Breast epithelium (tissue), 4 donors: ENCODE results near the gene SGCA. TPM values are rescaled to one million over a fixed set of nuclear protein-coding genes. Genes with fewer than 3 reads are reported as not detected.
A peak's percentile ranks its signal among the peaks of the same experiment; 100 is the strongest.

Source experiments
- DNase-seq, 2 donors: peaks; one replicate each; pipeline ENCODE4 v3.0.0-alpha.2; 2019; ENCODE audit warnings: low spot score in 2 of 2
- H3K27ac ChIP-seq, 2 donors: fragments of 200-600 bp; sonication (generic) in 1 of 2; one replicate each; pipeline ENCODE4 v1.5.1; 2016 to 2019; ENCODE audit warnings: mild to moderate bottlenecking in 1 of 2
- H3K27me3 ChIP-seq, 2 donors: fragments of 200-600 bp; sonication (generic) in 1 of 2; one replicate each; pipeline versions ENCODE4 v1.5.1 to v1.6.0; 2017 to 2019; ENCODE audit warnings: control low read depth in 1 of 2, mild to moderate bottlenecking in 1 of 2
- H3K36me3 ChIP-seq: fragments of 200-600 bp; one replicate; pipeline ENCODE4 v1.5.1; 2019
- H3K4me1 ChIP-seq, 2 donors: fragments of 200-600 bp; sonication (generic); one replicate each; pipeline ENCODE4 v1.5.1; 2016 to 2019; ENCODE audit warnings: control low read depth in 1 of 2
- H3K4me3 ChIP-seq, 3 donors: fragments of 200-600 bp; sonication (generic); 1 replicate in 2 of 3; 2 replicates in 1 of 3; pipeline ENCODE4 v1.5.1; 2016 to 2019; ENCODE audit warnings: mild to moderate bottlenecking in 3 of 3, moderate library complexity in 2 of 3
- H3K9me3 ChIP-seq, 2 donors: fragments of 200-600 bp; sonication (generic) in 1 of 2; one replicate each; pipeline ENCODE4 v1.5.1; 2016 to 2019; ENCODE audit warnings: control low read depth in 1 of 2
- CTCF ChIP-seq, 3 donors: fragments of 450-650 bp; IDR thresholded peaks; one replicate each; pipeline ENCODE4 v1.5.1; 2016 to 2017; ENCODE audit warnings: antibody characterized with exemption in 3 of 3, mild to moderate bottlenecking in 3 of 3, moderate library complexity in 3 of 3
- POLR2A ChIP-seq: fragments of 450-650 bp; IDR thresholded peaks from one replicate; pipeline ENCODE4 v1.6.1; 2016; ENCODE audit warnings: antibody characterized with exemption, mild to moderate bottlenecking, moderate library complexity
- POLR2AphosphoS5 ChIP-seq, 3 donors: sonication (generic); formaldehyde crosslinking; IDR thresholded peaks; one replicate each; pipeline ENCODE4 v1.6.1; 2017; ENCODE audit warnings: antibody characterized with exemption in 3 of 3
- intact Hi-C: fragments of 100-400 bp; cut with DNase I; formaldehyde crosslinking; loops from one replicate; pipeline ENCODE4 v1.15.1; 2023; ENCODE audit warnings: low total_unique reads
- total RNA-seq, 3 donors: library from RNA; depleted of rRNA; stranded (reverse); fragments of >200 nt; gene quantifications; one replicate each; pipeline ENCODE4 v1.1.0, GENCODE V29; 2016

The SGCA gene
- total RNA-seq, 3 donors from 2014 or later, result 0.33 to 2.6 (median 0.73) TPM

DNA sequence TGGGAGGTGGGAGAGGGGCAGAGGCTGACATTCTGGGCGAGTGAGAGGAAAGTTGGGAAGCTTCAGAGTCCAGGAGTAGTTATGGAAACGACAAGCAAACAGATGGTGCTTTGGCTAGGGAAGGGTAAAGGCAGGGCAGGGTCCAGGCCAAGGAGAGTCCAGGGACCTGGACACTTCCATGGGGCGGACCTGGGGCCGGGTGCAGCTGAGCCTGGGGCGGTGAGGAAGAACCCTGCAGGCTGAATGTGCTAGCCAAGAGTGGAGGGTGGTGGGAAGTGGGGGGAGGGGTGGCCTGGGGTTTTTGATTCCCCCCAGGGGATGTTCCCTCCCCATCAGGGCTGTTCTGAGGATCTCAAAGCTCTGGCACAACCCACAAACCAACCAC lies 18.0 kb upstream of the SGCA start:
- TF ChIP-seq CTCF (IDR thresholded peaks at IDR 0.05) (no peak), POLR2AphosphoS5 (IDR thresholded peaks at IDR 0.05) (no peak), POLR2A (no peak)
- no peaks in the 10 kb centered on the region for H3K27me3 ChIP-seq
- no peaks in the 10 kb centered on the region for H3K9me3 ChIP-seq
- no peak for DNase-seq
- H3K4me1 ChIP-seq, result peaks cover 17 to 28% of the 10 kb centered on the region in 2 donors
- intact Hi-C loops, result no loop called here
- H3K27ac ChIP-seq, result peak overlapping the region; percentile 88 to 94
- peak overlapping the region; percentile 81 to 90 (median 85) for H3K4me3 ChIP-seq
- H3K36me3 ChIP-seq, result no peaks in the 10 kb centered on the region

GRCh38 chr17:50148226-50149090 lies 17.3 kb upstream of the SGCA start:
- no peaks in the 10 kb centered on the region for H3K9me3 ChIP-seq
- H3K4me3 ChIP-seq, result peak overlapping the region; percentile 81 to 90 (median 85)
- no peaks in the 10 kb centered on the region for H3K36me3 ChIP-seq
- H3K27ac ChIP-seq, result peak overlapping the region; percentile 88 to 94
- intact Hi-C loops, result no loop called here
- DNase-seq, result peak; percentile 71 to 78
- no peak for TF ChIP-seq POLR2A
- TF ChIP-seq CTCF (IDR thresholded peaks at IDR 0.05), result peak in 1 of 3 donors; percentile 26
- peak in 1 of 3 donors; percentile 8 for TF ChIP-seq POLR2AphosphoS5 (IDR thresholded peaks at IDR 0.05)
- H3K27me3 ChIP-seq, result no peaks in the 10 kb centered on the region
- peaks cover 17 to 32% of the 10 kb centered on the region in 2 donors for H3K4me1 ChIP-seq

GRCh38 chr17:50149091-50149416 lies 16.8 kb upstream of the SGCA start:
- Histone ChIP-seq H3K27me3 (no peaks in the 10 kb centered on the region), H3K27ac (peak overlapping the region; percentile 88 to 94), H3K4me3 (peak overlapping the region; percentile 81 to 90 (median 85)), H3K36me3 (no peaks in the 10 kb centered on the region), H3K4me1 (peaks cover 17 to 38% of the 10 kb centered on the region in 2 donors), H3K9me3 (no peaks in the 10 kb centered on the region)
- no peak for TF ChIP-seq POLR2A
- no peak for TF ChIP-seq POLR2AphosphoS5 (IDR thresholded peaks at IDR 0.05)
- no peak for TF ChIP-seq CTCF (IDR thresholded peaks at IDR 0.05)
- intact Hi-C loops, result no loop called here
- no peak for DNase-seq

DNA sequence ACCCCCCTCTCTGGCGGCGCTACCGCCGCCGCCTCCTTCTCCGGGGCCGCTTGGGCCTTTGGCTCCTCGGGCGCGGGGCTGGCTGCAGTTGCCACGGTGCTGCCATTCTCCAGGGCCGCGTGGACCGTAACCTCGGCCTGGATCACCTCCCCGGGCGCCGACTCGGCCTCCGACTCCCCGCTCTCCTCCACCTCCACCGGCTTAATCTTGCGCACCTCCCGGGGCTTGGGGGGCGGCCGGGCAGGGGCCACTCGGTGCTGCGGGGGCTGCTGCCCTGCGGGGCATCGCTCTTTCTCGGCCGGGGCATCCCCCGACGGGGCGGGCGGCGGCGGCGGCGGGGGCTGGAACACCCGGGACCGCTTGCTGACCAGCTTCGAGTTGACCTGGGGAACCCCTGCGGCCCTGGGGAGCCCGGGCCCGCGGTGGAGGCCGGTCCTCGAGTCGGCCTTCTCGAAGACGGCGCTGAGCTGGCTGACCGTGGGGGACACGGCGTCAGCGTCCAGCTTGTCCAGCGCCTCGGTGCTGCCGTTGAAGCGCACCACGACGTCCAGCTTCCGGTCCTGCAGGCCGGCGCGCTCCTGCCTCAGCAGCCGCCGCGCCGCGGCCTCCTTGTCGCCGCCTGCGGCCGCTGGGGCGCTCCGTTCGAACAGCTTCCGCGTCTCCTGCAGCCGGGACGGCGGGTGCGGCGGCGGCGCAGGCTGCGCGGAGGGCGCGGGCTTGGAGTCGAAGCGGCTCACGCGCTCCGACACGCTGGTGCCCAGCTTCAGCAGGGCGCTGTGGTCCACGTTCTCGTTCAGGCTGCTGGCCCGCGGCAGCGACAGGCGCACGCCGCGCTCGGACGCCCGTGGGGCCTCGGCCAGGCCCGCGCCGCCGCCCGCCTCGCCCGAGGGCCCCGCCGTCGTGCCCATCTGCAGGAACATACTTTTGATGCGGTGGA lies 16.1 kb upstream of the SGCA start:
- intact Hi-C loops, result no loop called here
- Histone ChIP-seq H3K27ac (peak overlapping the region; percentile 88 to 94), H3K4me3 (peak overlapping the region; percentile 81 to 90 (median 85)), H3K4me1 (peaks cover 17 to 44% of the 10 kb centered on the region in 2 donors), H3K9me3 (no peaks in the 10 kb centered on the region), H3K36me3 (no peaks in the 10 kb centered on the region), H3K27me3 (no peaks in the 10 kb centered on the region)
- TF ChIP-seq CTCF (IDR thresholded peaks at IDR 0.05) (no peak), POLR2A (no peak)
- DNase-seq, result no peak
